Loucy (cell line): ENCODE data around the gene OR8K3.

ENCODE experiments used
- H2AFZ ChIP-seq: fragments of 200-600 bp; sonication (generic); 2 replicates; pipeline ENCODE4 v1.6.0; 2016; ENCODE audit warnings: antibody characterized with exemption, mild to moderate bottlenecking, low read length, moderate library complexity
- H3F3A ChIP-seq: fragments of 200-600 bp; 2 replicates; pipeline ENCODE4 v1.6.0; 2016; ENCODE audit warnings: antibody characterized with exemption, low read depth, mild to moderate bottlenecking
- H3K27me3 ChIP-seq: fragments of 200-600 bp; sonication (generic); 2 replicates; pipeline ENCODE4 v1.6.1; 2014; ENCODE audit warnings: low read length, mild to moderate bottlenecking; ENCODE audit not compliant: insufficient read depth, poor library complexity, severe bottlenecking
- H3K36me3 ChIP-seq: fragments of 200-600 bp; sonication (generic); 2 replicates; pipeline ENCODE4 v1.6.1; 2016; ENCODE audit warnings: low read length; ENCODE audit not compliant: insufficient read depth
- H3K4me1 ChIP-seq: fragments of 200-600 bp; sonication (generic); 2 replicates; pipeline ENCODE4 v1.5.1; 2014; ENCODE audit warnings: low read length, mild to moderate bottlenecking; ENCODE audit not compliant: insufficient read depth, poor library complexity, severe bottlenecking
- H3K4me2 ChIP-seq: fragments of 200-600 bp; sonication (generic); 2 replicates; pipeline ENCODE4 v1.6.0; 2014; ENCODE audit warnings: antibody characterized with exemption, low read length, low read depth, mild to moderate bottlenecking; ENCODE audit not compliant: poor library complexity, severe bottlenecking
- H3K4me3 ChIP-seq: fragments of 200-600 bp; sonication (generic); 2 replicates; pipeline ENCODE4 v1.5.1; 2014; ENCODE audit warnings: low read length, mild to moderate bottlenecking, mixed read lengths; ENCODE audit not compliant: poor library complexity, severe bottlenecking
- H3K79me2 ChIP-seq: fragments of 200-600 bp; sonication (generic); 2 replicates; pipeline ENCODE4 v1.6.1; 2014; ENCODE audit warnings: low read length; ENCODE audit not compliant: insufficient read depth
- H3K9ac ChIP-seq: fragments of 200-600 bp; sonication (generic); 2 replicates; pipeline ENCODE4 v1.6.0; 2014; ENCODE audit warnings: mild to moderate bottlenecking, low read depth, low read length, moderate library complexity; ENCODE audit not compliant: poor library complexity, severe bottlenecking
- H3K9me2 ChIP-seq: fragments of 200-600 bp; sonication (generic); replicated peaks from 2 replicates; pipeline ENCODE4 v1.6.1; 2016; ENCODE audit warnings: low read depth, low read length, mixed read lengths
- H3K9me3 ChIP-seq: fragments of 200-600 bp; sonication (generic); 2 replicates; pipeline ENCODE4 v1.6.1; 2014; ENCODE audit warnings: mild to moderate bottlenecking, antibody characterized with exemption, low read length, low read depth; ENCODE audit not compliant: insufficient read depth
- H4K20me1 ChIP-seq: fragments of 200-600 bp; sonication (generic); 2 replicates; pipeline ENCODE4 v1.6.0; 2014; ENCODE audit warnings: antibody characterized with exemption, low read length, mild to moderate bottlenecking; ENCODE audit not compliant: insufficient read depth, poor library complexity, severe bottlenecking
- EZH2phosphoT487 ChIP-seq: fragments of 200-600 bp; IDR thresholded peaks from 2 replicates; pipeline ENCODE4 v1.6.1; 2018; ENCODE audit warnings: antibody characterized with exemption, mild to moderate bottlenecking, moderate library complexity, borderline replicate concordance
- TF ChIP-seq, protein P1 (sequence below): fragments of 200-600 bp; sonication (generic); conservative IDR thresholded peaks from 2 replicates; pipeline ENCODE4 v1.5.1; 2014; ENCODE audit warnings: mild to moderate bottlenecking, antibody characterized with exemption, low read length

Gene OR8K3

GRCh38 chr11:56331861-56332491 lies 17.0 kb downstream of the OR8K3 start:
- Histone ChIP-seq H3F3A (no peaks in the 10 kb centered on the region), H3K9ac (no peak overlapping the region), H4K20me1 (no peaks in the 10 kb centered on the region), H3K9me2 (no peaks in the 10 kb centered on the region), H3K4me3 (no peak overlapping the region), H3K27me3 (no peaks in the 10 kb centered on the region), H3K9me3 (no peaks in the 10 kb centered on the region), H3K4me1 (no peaks in the 10 kb centered on the region), H3K4me2 (no peak overlapping the region), H3K36me3 (no peaks in the 10 kb centered on the region), H3K79me2 (no peaks in the 10 kb centered on the region), H2AFZ (no peak overlapping the region)
- no peak for TF ChIP-seq EZH2phosphoT487
- TF ChIP-seq, protein P1, sequence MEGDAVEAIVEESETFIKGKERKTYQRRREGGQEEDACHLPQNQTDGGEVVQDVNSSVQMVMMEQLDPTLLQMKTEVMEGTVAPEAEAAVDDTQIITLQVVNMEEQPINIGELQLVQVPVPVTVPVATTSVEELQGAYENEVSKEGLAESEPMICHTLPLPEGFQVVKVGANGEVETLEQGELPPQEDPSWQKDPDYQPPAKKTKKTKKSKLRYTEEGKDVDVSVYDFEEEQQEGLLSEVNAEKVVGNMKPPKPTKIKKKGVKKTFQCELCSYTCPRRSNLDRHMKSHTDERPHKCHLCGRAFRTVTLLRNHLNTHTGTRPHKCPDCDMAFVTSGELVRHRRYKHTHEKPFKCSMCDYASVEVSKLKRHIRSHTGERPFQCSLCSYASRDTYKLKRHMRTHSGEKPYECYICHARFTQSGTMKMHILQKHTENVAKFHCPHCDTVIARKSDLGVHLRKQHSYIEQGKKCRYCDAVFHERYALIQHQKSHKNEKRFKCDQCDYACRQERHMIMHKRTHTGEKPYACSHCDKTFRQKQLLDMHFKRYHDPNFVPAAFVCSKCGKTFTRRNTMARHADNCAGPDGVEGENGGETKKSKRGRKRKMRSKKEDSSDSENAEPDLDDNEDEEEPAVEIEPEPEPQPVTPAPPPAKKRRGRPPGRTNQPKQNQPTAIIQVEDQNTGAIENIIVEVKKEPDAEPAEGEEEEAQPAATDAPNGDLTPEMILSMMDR: no peak

- no peaks in the 10 kb centered on the region for H4K20me1 ChIP-seq
- H3K9ac ChIP-seq: no peak overlapping the region
- H3K4me2 ChIP-seq: no peak overlapping the region
- no peaks in the 10 kb centered on the region for H3K79me2 ChIP-seq
- no peak for TF ChIP-seq EZH2phosphoT487
- TF ChIP-seq, protein P1: no peak
- no peaks in the 10 kb centered on the region for H3K9me3 ChIP-seq
- H3K9me2 ChIP-seq: no peaks in the 10 kb centered on the region
- H2AFZ ChIP-seq: no peak overlapping the region
- no peaks in the 10 kb centered on the region for H3F3A ChIP-seq
- no peak overlapping the region for H3K4me3 ChIP-seq
- no peaks in the 10 kb centered on the region for H3K27me3 ChIP-seq
- H3K4me1 ChIP-seq: no peaks in the 10 kb centered on the region
- H3K36me3 ChIP-seq: no peaks in the 10 kb centered on the region
Measured at GRCh38 chr11:56333156-56333555, 18.2 kb downstream of the OR8K3 start.

DNA sequence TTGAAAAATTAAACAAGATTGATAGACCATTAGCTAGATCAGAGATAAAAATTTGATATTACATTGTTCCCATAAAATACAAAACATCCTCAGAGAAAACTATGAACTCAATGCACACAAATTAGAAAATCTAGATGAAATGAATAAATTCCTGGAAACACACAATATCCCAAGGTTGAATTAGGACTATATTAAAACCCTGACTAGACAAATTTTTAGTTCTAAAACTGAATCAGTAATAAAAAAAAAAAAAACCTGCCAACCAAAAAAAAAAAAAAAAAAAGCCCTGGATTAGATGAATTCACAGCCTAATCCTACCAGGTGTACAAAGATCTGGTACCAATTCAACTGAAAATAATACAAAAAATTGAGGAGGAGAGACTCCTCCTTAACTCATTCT lies 25.3 kb downstream of the OR8K3 start:
- H3K79me2 ChIP-seq: no peaks in the 10 kb centered on the region
- no peaks in the 10 kb centered on the region for H3K4me1 ChIP-seq
- H4K20me1 ChIP-seq: no peaks in the 10 kb centered on the region
- H3K27me3 ChIP-seq: no peaks in the 10 kb centered on the region
- H3K36me3 ChIP-seq: no peaks in the 10 kb centered on the region
- no peak overlapping the region for H3K4me3 ChIP-seq
- H3K9ac ChIP-seq: no peak overlapping the region
- H3K9me2 ChIP-seq: no peaks in the 10 kb centered on the region
- H3K4me2 ChIP-seq: no peak overlapping the region
- H3F3A ChIP-seq: no peaks in the 10 kb centered on the region
- TF ChIP-seq EZH2phosphoT487: no peak
- TF ChIP-seq, protein P1: no peak
- no peak overlapping the region for H2AFZ ChIP-seq
- no peaks in the 10 kb centered on the region; the same call in 1 of the 2 replicates for H3K9me3 ChIP-seq
